OCI-LY3 (cell line): ENCODE data around the gene DENND1A.

Source experiments
- H2AFZ ChIP-seq: fragments of 200-600, 300-600 bp; shearing (Covaris generic); 2 replicates; pipeline ENCODE4 v1.6.0; 2014; ENCODE audit warnings: antibody characterized with exemption, low read depth, low read length
- H3K27ac ChIP-seq: fragments of 200-600, 300-600 bp; sonication (generic); 2 replicates; pipeline ENCODE4 v1.5.1; 2014; ENCODE audit warnings: mild to moderate bottlenecking, low read length, moderate library complexity, mixed read lengths
- H3K27me3 ChIP-seq: fragments of 200-600, 300-600 bp; sonication (generic); 2 replicates; pipeline ENCODE4 v1.6.1; 2014; ENCODE audit warnings: low read depth, low read length, mixed read lengths
- H3K36me3 ChIP-seq: fragments of 200-600, 300-600 bp; sonication (generic); replicated peaks from 2 replicates; pipeline ENCODE3; 2014; ENCODE audit warnings: low read depth, low read length, mixed read lengths
- H3K4me1 ChIP-seq: fragments of 300-600, 200-600 bp; sonication (generic); 2 replicates; pipeline ENCODE4 v1.6.1; 2014; ENCODE audit warnings: low read length, mixed read lengths
- H3K4me2 ChIP-seq: fragments of 200-600, 300-600 bp; sonication (generic); 2 replicates; pipeline ENCODE4 v1.6.1; 2014; ENCODE audit warnings: low read length, mixed read lengths
- H3K4me3 ChIP-seq: fragments of 300-600, 200-600 bp; sonication (generic); 2 replicates; pipeline ENCODE4 v1.5.1; 2014; ENCODE audit warnings: antibody characterized with exemption, mild to moderate bottlenecking, low read length, moderate library complexity
- H3K79me2 ChIP-seq: fragments of 300-600, 200-600 bp; shearing (Covaris generic); 2 replicates; pipeline ENCODE4 v1.6.1; 2014; ENCODE audit warnings: mild to moderate bottlenecking, low read length, mixed read lengths
- H3K9ac ChIP-seq: fragments of 300-600, 200-600 bp; shearing (Covaris generic); 2 replicates; pipeline ENCODE4 v1.6.0; 2014; ENCODE audit warnings: mild to moderate bottlenecking, low read length, moderate library complexity
- H3K9me3 ChIP-seq: fragments of 200-600, 300-600 bp; shearing (Covaris generic); 2 replicates; pipeline ENCODE4 v1.6.1; 2014; ENCODE audit warnings: low read length, mixed read lengths; ENCODE audit not compliant: insufficient read depth
- H4K20me1 ChIP-seq: fragments of 200-600, 300-600 bp; sonication (generic); 2 replicates; pipeline ENCODE4 v1.6.1; 2016; ENCODE audit warnings: low read length, mixed read lengths; ENCODE audit not compliant: insufficient read depth
- CTCF ChIP-seq: fragments of 200-600, 300-600 bp; sonication (generic); IDR thresholded peaks from 2 replicates; pipeline ENCODE4 v1.5.1; 2014; ENCODE audit warnings: antibody characterized with exemption, low read length, low read depth
- EZH2phosphoT487 ChIP-seq: fragments of 200-600 bp; shearing (Covaris generic); IDR thresholded peaks from 2 replicates; pipeline ENCODE4 v1.6.1; 2018; ENCODE audit warnings: antibody characterized with exemption, mixed run types, low read depth

The DENND1A gene

GRCh38 chr9:123455187-123455586 is 474.7 kb downstream of the DENND1A start:
- Histone ChIP-seq H3K79me2 (no peaks in the 10 kb centered on the region), H4K20me1 (peaks cover 4% of the 10 kb centered on the region; the same call in 1 of the 2 replicates), H3K4me2 (no peak overlapping the region), H3K36me3 (peaks cover 17% of the 10 kb centered on the region), H3K4me1 (no peaks in the 10 kb centered on the region), H3K9me3 (no peaks in the 10 kb centered on the region), H2AFZ (no peak overlapping the region), H3K27me3 (no peaks in the 10 kb centered on the region), H3K9ac (no peak overlapping the region), H3K4me3 (no peak overlapping the region), H3K27ac (no peak overlapping the region)
- TF ChIP-seq EZH2phosphoT487 = no peak
- no peak for TF ChIP-seq CTCF

DNA sequence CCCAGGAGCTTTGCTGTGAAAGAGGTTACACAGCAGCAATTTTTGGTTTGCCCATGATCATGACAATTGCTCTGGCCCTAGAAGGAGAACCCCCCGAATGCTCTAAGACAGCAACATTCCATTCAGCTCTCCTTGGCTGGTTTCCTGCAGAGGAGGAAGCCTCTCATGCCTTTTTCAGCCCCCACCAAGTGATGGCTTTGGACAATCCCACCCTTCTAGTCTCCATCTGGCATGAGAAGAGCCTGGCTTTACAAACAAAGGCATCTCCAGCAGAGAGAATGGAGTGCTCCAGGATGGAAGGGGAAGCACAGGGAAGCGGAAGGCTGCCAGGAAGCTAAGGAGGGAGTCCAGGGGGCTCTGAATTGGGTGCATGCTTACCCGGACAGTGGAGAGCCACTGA is 475.6 kb downstream of the DENND1A start:
- H4K20me1 ChIP-seq = peaks cover 4% of the 10 kb centered on the region; the same call in 1 of the 2 replicates
- no peaks in the 10 kb centered on the region for H3K27me3 ChIP-seq
- H3K9me3 ChIP-seq = no peaks in the 10 kb centered on the region
- H3K4me3 ChIP-seq = no peak overlapping the region
- H3K4me2 ChIP-seq = no peak overlapping the region
- TF ChIP-seq EZH2phosphoT487 = no peak
- no peak for TF ChIP-seq CTCF
- H2AFZ ChIP-seq = no peak overlapping the region
- no peaks in the 10 kb centered on the region for H3K4me1 ChIP-seq
- H3K9ac ChIP-seq = no peak overlapping the region
- peaks cover 19% of the 10 kb centered on the region for H3K36me3 ChIP-seq
- no peak overlapping the region for H3K27ac ChIP-seq
- no peaks in the 10 kb centered on the region for H3K79me2 ChIP-seq

GRCh38 chr9:123453831-123454321 is 476.1 kb downstream of the DENND1A start:
- peaks cover 20% of the 10 kb centered on the region for H3K36me3 ChIP-seq
- no peak overlapping the region for H3K27ac ChIP-seq
- no peaks in the 10 kb centered on the region for H3K4me1 ChIP-seq
- H3K9ac ChIP-seq = no peak overlapping the region
- no peaks in the 10 kb centered on the region for H3K79me2 ChIP-seq
- no peak overlapping the region for H3K4me2 ChIP-seq
- H3K27me3 ChIP-seq = no peaks in the 10 kb centered on the region
- TF ChIP-seq CTCF (no peak), EZH2phosphoT487 (no peak)
- H3K4me3 ChIP-seq = no peak overlapping the region
- peaks cover 4% of the 10 kb centered on the region; the same call in 1 of the 2 replicates for H4K20me1 ChIP-seq
- H2AFZ ChIP-seq = no peak overlapping the region
- no peaks in the 10 kb centered on the region for H3K9me3 ChIP-seq

DNA sequence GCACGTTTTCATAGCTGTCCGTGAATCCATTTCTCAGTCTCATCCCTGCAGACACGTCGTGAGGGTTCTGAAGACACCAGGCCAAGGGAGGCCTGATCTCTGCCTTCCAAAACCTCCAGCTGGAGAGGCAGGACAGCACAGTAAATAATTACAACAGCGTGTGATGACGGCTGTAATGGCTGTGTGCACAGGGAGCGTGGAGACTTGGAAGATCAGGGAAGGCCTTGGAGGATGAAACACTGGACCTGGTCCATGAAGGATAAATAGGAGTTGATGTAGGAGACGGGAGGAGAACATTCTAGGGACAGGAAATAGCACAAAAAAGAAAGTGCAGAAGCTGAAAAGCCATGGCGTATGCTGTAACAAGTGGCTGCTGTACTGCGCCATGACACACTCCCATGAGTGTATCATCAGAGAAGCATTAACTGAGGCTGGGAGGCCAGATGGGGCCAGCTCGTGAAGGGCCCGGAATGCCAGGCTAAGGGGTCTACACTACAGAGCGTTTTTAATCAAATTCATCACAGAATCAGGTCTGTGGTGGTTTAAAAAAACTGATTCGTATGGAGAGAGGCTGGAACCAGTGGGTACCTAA is 476.8 kb downstream of the DENND1A start:
- TF ChIP-seq CTCF = no peak
- TF ChIP-seq EZH2phosphoT487 = no peak
- no peaks in the 10 kb centered on the region for H3K4me1 ChIP-seq
- peaks cover 22% of the 10 kb centered on the region for H3K36me3 ChIP-seq
- H3K27me3 ChIP-seq = no peaks in the 10 kb centered on the region
- H3K4me3 ChIP-seq = no peak overlapping the region
- no peak overlapping the region for H3K9ac ChIP-seq
- H4K20me1 ChIP-seq = peaks cover 4% of the 10 kb centered on the region; the same call in 1 of the 2 replicates
- no peaks in the 10 kb centered on the region for H3K9me3 ChIP-seq
- no peak overlapping the region for H3K27ac ChIP-seq
- no peaks in the 10 kb centered on the region for H3K79me2 ChIP-seq
- H3K4me2 ChIP-seq = no peak overlapping the region
- H2AFZ ChIP-seq = no peak overlapping the region
